Activated CD8-positive, alpha-beta T cell treated with anti-CD3 and anti-CD28 coated beads for 36 hours (primary cell): ENCODE measurements around the gene RPL13A. TPM values are rescaled to one million over a fixed set of nuclear protein-coding genes. Genes with fewer than 3 reads are reported as not detected.

Experiments
- ATAC-seq: fragments of 200-7000 bp; cut with Tn5 transposase; one replicate; pipeline ENCODE4 v1.10.0; 2021; ENCODE audit warnings: mild to moderate bottlenecking, moderate library complexity
- CTCF ChIA-PET: fragments of 350-600 bp; sonication (Branson Sonifier 250); formaldehyde crosslinking; loops from one replicate; lab custom pipeline; 2021; ENCODE audit warnings: antibody characterized with exemption; lab: Charles Lee
- POLR2A ChIA-PET: fragments of 350-600 bp; sonication (Branson Sonifier 250); formaldehyde crosslinking; loops from one replicate; lab custom pipeline; 2021; ENCODE audit warnings: antibody characterized with exemption; lab: Charles Lee
- DNase-seq: peaks from one replicate; pipeline ENCODE4 v3.0.0-alpha.2; 2020
- H3K27ac Mint-ChIP-seq: one replicate; pipeline ENCODE4 v1.8.0; 2021; ENCODE audit warnings: mild to moderate bottlenecking, mixed read lengths
- H3K27me3 Mint-ChIP-seq: one replicate; pipeline ENCODE4 v1.8.0; 2021; ENCODE audit warnings: mixed read lengths
- H3K36me3 Mint-ChIP-seq: one replicate; pipeline ENCODE4 v1.8.0; 2021; ENCODE audit warnings: low read depth, mixed read lengths
- H3K4me1 Mint-ChIP-seq: one replicate; pipeline ENCODE4 v1.8.0; 2021; ENCODE audit warnings: low read depth, mixed read lengths
- H3K4me3 Mint-ChIP-seq: one replicate; pipeline ENCODE4 v1.8.0; 2021; ENCODE audit warnings: mild to moderate bottlenecking, moderate library complexity, mixed read lengths
- H3K9me3 Mint-ChIP-seq: one replicate; pipeline ENCODE4 v1.8.0; 2021; ENCODE audit warnings: mixed read lengths
- intact Hi-C: fragments of 100-400 bp; cut with micrococcal nuclease; formaldehyde crosslinking; loops from one replicate; pipeline ENCODE4 v1.10.0; 2022
- total RNA-seq, 2 experiments: library from RNA; stranded (reverse); gene quantifications; one replicate each; pipeline ENCODE4 v1.2.3, GENCODE V29; 2021
- TF ChIP-seq, protein P1 (sequence below): fragments of 200-600 bp; IDR thresholded peaks from one replicate; pipeline ENCODE4 v1.8.0; 2022; ENCODE audit warnings: antibody characterized with exemption, mild to moderate bottlenecking

RPL13A gene
- total RNA-seq, 2 experiments from 2014 or later, result 4,285 to 4,329 TPM

DNA sequence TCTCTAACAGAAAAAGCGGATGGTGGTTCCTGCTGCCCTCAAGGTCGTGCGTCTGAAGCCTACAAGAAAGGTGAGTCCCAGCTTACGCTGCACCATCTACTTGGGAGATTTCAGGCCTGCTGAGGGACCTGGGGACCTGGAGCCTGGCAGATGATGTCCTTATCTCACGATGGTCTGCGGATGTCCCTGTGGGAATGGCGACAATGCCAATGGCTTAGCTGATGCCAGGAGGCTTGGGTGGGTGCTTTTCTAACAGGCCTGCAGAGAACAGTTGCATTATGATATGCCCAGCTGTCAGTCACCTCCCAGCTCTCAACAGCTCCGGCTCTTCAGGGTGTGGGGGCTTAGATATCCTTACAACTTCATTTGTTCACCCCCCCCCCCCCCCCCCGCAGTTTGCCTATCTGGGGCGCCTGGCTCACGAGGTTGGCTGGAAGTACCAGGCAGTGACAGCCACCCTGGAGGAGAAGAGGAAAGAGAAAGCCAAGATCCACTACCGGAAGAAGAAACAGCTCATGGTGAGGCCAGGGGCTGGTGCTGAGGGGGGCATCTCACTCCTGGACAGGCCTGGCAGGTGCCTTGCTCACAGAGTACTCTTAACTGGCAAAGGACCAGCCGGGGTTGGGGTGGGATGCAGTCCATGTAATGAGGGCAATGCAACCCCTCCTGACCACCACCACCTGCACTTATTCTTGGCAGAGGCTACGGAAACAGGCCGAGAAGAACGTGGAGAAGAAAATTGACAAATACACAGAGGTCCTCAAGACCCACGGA is 3.8 kb downstream of the RPL13A start:
- ATAC-seq, result no peak
- intact Hi-C loops, result no loop called here
- H3K27ac Mint-ChIP-seq, result peak overlapping the region; percentile 99
- TF ChIP-seq, protein P1, sequence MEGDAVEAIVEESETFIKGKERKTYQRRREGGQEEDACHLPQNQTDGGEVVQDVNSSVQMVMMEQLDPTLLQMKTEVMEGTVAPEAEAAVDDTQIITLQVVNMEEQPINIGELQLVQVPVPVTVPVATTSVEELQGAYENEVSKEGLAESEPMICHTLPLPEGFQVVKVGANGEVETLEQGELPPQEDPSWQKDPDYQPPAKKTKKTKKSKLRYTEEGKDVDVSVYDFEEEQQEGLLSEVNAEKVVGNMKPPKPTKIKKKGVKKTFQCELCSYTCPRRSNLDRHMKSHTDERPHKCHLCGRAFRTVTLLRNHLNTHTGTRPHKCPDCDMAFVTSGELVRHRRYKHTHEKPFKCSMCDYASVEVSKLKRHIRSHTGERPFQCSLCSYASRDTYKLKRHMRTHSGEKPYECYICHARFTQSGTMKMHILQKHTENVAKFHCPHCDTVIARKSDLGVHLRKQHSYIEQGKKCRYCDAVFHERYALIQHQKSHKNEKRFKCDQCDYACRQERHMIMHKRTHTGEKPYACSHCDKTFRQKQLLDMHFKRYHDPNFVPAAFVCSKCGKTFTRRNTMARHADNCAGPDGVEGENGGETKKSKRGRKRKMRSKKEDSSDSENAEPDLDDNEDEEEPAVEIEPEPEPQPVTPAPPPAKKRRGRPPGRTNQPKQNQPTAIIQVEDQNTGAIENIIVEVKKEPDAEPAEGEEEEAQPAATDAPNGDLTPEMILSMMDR, result no peak
- H3K27me3 Mint-ChIP-seq, result no peaks in the 10 kb centered on the region
- peaks cover 34% of the 10 kb centered on the region for H3K4me1 Mint-ChIP-seq
- H3K4me3 Mint-ChIP-seq, result peak overlapping the region; percentile 100
- no peaks in the 10 kb centered on the region for H3K9me3 Mint-ChIP-seq
- ChIA-PET CTCF (no interaction called here), POLR2A (interaction anchor here (1.0 to 4.6 kb wide), 7 partner anchors 13 to 102 kb away, joined by 3 to 63 read pairs (median 11); partner anchors contain the start of gene FLT3LG)
- H3K36me3 Mint-ChIP-seq, result peaks cover 69% of the 10 kb centered on the region
- no peak for DNase-seq

DNA sequence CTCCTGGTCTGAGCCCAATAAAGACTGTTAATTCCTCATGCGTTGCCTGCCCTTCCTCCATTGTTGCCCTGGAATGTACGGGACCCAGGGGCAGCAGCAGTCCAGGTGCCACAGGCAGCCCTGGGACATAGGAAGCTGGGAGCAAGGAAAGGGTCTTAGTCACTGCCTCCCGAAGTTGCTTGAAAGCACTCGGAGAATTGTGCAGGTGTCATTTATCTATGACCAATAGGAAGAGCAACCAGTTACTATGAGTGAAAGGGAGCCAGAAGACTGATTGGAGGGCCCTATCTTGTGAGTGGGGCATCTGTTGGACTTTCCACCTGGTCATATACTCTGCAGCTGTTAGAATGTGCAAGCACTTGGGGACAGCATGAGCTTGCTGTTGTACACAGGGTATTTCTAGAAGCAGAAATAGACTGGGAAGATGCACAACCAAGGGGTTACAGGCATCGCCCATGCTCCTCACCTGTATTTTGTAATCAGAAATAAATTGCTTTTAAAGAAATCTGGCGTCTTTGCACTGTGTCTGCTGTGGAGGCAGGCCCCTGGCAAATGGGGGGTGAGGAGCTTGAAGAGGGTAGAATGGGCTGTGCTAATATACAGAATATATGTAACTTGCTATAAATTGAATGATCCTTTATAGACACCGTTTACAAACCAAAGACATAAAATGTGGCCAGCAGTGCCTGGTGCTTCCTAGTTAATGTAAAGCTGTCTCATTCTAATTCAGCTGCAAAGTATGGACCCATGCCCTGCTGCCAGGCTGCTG is 4.6 kb downstream of the RPL13A start:
- POLR2A ChIA-PET, result interaction anchor here (0.6 to 5.8 kb wide), 18 partner anchors 8 to 186 kb away, joined by 3 to 33 read pairs (median 4); partner anchors contain the start of genes FLT3LG and PRRG2
- H3K4me1 Mint-ChIP-seq, result peaks cover 30% of the 10 kb centered on the region

DNA sequence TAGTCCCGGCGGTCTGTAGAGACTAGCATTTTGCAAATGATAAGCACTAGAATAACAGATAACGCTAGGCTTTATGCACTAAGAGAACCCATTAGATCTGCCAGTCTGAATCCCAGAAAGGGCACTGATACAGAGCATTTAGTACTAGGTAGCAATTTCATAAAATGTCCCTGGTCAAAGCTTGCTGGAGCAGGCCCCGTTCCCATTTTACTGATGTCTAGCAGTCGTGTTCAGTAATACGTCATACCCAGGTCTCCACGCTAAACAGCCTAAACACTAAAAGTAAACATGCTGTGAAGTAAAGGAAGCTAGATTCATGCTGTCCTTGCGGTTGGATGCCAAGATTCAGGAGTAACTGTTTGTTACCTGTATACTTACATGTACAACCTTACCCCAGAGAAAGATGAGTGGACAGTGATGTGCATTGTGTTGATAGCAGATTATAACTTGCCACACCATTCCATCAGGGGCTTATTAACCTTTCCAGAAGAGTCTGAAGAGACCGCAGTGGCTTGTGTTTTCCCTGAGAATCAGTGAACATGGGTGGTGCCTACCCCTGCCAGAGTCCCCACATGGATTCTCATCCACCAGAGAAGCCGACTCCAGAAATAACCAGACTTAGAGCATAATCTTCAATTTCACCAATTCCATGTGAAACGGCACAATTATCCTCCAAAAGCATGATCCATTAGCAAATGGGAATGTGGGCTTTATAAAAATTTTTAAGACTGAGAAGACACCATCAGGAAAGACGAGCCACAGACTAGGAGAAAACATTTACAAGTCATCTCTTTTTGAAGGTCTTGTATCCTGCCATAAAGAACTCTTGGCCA is 5.4 kb downstream of the RPL13A start:
- intact Hi-C loops, result no loop called here
- Mint-ChIP-seq H3K4me1 (peaks cover 26% of the 10 kb centered on the region), H3K4me3 (peak overlapping the region; percentile 28), H3K36me3 (peaks cover 72% of the 10 kb centered on the region), H3K27ac (peak overlapping the region; percentile 80), H3K27me3 (no peaks in the 10 kb centered on the region), H3K9me3 (no peaks in the 10 kb centered on the region)
- ATAC-seq (no peak), DNase-seq (no peak)
- TF ChIP-seq, protein P1, result no peak
- ChIA-PET POLR2A (interaction anchor here (0.6 to 5.8 kb wide), 19 partner anchors 9 to 185 kb away, joined by 3 to 21 read pairs (median 3); partner anchors contain the start of genes FLT3LG and PRRG2), CTCF (no interaction called here)

More for the DNA sequence above, 4.6 kb downstream of the RPL13A start:
- CTCF ChIA-PET, result no interaction called here
- DNase-seq (no peak), ATAC-seq (no peak)
- intact Hi-C loops, result no loop called here
- TF ChIP-seq, protein P1, result no peak
- H3K36me3 Mint-ChIP-seq, result peaks cover 71% of the 10 kb centered on the region
- no peaks in the 10 kb centered on the region for H3K27me3 Mint-ChIP-seq
- no peaks in the 10 kb centered on the region for H3K9me3 Mint-ChIP-seq
- H3K4me3 Mint-ChIP-seq, result peak overlapping the region; percentile 28
- peak overlapping the region; percentile 80 for H3K27ac Mint-ChIP-seq

DNA sequence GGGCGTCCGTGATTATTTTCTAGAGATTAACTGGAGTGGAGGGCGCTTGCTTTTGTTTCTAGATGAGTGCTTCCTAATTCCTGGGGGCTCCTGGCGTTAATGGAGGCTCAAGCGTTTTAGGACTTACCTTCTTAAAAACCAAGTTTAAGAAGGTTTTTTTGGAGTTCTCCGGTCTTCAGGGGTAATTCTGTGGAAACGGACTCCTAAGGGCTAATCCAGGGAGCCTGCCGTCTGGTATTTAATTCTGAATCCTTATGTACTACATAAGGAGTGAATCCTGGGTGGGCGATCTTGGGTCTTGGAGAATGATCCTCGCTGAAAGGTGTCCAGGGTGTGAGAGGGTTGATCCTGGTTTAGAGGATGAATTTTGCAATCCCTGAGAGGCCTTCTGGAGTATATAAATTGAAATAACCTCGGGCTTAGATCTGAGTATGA is 9.2 kb downstream of the RPL13A start:
- CTCF ChIA-PET, result interaction anchor here (0.9 to 1.5 kb wide), 2 partner anchors 9 to 50 kb away, joined by 3 read pairs; partner anchors contain the start of gene RPL13A
- POLR2A ChIA-PET, result interaction anchor here (0.9 to 5.8 kb wide), 8 partner anchors 18 to 94 kb away, joined by 3 to 21 read pairs (median 5); partner anchors contain the start of genes NOSIP, PIH1D1, PRR12 and PRRG2
- H3K27me3 Mint-ChIP-seq, result no peaks in the 10 kb centered on the region
- H3K27ac Mint-ChIP-seq, result peak overlapping the region; percentile 97
- intact Hi-C loops, result no loop called here
- peak overlapping the region; percentile 94 for H3K4me3 Mint-ChIP-seq
- no peak for DNase-seq
- no peak for ATAC-seq
- peaks cover 62% of the 10 kb centered on the region for H3K36me3 Mint-ChIP-seq
- peaks cover 37% of the 10 kb centered on the region for H3K4me1 Mint-ChIP-seq
- TF ChIP-seq, protein P1, result no peak
- no peaks in the 10 kb centered on the region for H3K9me3 Mint-ChIP-seq
